ENCODE results near the gene KCNH1.

KCNH1 gene

DNA sequence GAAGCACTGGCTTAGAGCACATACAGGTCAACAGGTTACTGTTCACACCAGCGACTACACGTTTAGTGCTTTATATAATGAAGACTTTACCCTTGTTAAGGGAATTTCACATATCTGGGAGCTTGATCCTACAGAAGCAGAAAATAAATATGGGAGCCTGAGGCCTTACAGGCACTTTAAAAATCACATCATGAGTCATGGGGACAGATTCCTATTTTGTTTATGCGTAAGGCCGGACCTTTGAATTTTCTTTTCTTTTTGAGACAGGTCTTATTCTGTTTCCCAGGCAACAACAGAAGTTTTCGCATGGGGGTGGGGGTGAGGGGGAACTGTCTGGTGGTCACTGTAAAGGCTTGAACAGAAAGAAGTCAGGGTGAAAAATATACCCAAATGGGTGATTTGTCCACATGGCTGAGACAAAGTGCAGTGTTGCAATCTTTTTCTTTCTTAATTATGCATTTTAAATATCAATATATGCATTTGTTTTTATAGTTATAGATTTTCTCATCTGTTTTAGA, 276.7 kb downstream of the KCNH1 start:
- no peak for DNase-seq (ENCODE audit: low read depth)

GRCh38 chr1:210855440-210855839, 278.5 kb downstream of the KCNH1 start:
- DNase-seq (ENCODE audit: low read depth) = no peak

GRCh38 chr1:210853276-210853675, 280.7 kb downstream of the KCNH1 start:
- DNase-seq (ENCODE audit: low read depth) = no peak

DNA sequence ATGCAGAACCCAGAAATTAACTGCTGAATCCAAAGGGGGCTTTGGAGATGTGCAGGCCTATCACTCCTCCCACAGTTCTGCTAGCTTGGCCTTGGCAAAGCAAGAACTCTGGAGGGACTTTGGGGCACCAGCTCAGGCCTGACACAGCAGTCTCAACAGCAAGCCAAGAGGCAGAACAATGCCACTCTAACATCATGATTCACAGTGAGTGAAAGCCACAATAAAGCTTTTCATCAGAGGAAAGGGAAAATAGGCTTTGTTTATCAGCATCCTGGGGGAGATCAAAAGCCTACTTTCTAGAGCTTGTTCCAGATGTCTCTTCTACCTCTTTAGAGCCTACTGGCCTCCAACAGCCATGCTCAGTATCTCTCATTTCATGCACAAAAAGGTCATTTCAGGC, 283.4 kb downstream of the KCNH1 start:
- no peak for DNase-seq (ENCODE audit: low read depth)

DNA sequence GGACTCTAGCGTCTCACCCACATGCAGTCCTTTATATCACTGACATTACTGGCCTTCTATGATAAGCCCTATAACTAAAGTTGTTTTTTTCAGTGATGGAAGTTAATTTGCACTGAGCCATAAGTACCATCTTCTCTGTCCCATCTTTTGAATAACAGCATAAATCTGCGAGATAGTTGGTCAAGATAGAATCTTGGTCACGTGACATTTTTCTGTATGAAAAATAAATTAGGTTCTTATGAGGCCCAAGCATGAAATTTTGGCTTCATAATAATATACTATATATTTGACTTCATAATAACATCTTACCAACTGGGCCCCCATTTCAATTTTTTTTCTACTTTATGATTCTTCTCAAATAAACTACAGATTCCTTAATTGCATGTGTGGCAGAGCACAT, 285.5 kb downstream of the KCNH1 start:
- no peak for DNase-seq (ENCODE audit: low read depth)

- no peak for DNase-seq (ENCODE audit: low read depth)
Observed at GRCh38 chr1:210841926-210842625, 291.9 kb downstream of the KCNH1 start.

DNA sequence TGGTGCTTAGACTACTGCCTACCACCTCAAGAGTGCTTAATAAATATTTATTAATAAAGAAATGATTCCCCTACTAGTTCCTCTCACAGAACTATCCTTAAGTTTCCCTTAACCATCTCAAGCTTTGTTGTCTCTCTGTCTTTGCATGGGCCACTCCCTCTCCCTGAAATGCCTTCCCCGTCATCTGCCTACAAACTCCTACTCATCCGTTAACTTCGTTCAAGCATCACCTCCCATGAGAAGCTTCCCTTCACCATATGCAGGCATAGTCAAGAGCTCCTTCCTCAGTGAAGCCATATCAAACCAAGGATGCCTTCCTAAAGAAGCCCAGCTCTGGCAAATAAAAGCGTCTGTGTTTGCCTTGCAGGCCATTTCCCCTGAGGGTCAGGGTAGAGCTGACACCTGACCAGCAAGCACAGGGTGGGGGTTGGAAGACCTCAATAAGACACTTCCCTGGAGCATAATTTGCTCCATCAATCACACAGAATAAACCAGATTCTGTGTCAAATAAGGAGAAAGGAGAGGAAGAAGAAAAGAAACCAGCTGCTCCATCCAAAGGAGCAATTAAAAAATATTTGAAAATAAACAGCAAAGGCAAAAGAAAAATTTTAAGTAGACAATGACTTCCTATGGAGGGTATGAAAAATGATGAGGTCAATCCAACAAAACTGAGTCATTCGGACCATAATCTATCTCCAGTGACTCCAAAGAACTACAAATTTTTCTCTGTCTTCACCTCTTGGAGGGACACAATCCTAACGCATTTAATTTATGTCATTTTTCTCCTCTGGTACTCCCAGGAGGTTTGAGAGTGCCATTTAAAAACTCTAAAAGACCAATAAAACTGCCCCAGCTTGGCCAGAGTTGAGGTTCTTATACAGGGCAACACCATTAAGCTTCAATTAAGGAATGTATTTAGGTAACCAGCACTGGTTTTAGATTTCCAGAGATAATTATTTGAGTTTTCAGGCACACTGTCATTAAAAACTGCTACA, 303.6 kb downstream of the KCNH1 start:
- no peak for DNase-seq (ENCODE audit: low read depth)

GRCh38 chr1:210828996-210829596, 304.9 kb downstream of the KCNH1 start:
- DNase-seq (ENCODE audit: low read depth) = no peak

- DNase-seq (ENCODE audit: low read depth) = no peak
Observed at GRCh38 chr1:210827481-210827880, 306.5 kb downstream of the KCNH1 start.

DNA sequence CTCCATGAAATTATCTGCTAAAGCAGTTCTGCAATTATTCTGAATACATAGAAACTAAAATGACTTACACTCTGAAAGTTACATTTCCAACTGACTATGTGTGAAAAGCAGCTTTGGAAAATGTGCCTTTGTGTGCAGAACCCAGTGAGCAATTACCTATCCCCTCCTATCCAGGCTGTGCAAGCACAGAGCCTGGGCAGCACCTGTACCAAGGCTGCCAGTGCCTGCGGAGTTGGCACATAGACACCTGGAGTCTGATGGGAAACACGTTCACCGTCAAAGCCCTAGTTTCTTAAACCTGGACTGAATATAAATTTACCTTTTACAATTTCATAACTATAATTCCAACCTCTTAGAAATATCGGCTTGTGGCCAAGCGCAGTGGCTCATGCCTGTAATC, 307.3 kb downstream of the KCNH1 start:
- no peak for DNase-seq (ENCODE audit: low read depth)

DNA sequence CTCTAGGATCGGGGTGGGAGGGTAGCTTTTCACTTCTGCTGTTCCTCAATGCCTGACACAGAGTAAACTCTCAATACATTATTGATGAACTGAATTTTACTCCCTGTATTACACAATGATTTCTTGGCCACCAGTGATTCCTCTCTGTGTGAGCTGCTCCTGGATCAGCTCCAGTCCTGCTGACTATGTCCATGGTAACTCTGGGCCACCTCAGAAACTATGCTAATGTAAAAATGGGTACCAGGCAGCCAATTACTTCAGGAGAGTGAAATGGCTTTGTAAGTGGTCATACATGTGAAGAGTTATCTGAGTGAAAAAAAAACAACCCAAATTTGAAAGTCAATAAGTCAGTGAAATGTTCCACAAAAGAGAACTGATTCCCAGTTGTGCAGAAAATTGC, 311.0 kb downstream of the KCNH1 start:
- no peak for DNase-seq (ENCODE audit: low read depth)

- DNase-seq (ENCODE audit: low read depth) = no peak
Observed at GRCh38 chr1:210822241-210822640, 311.7 kb downstream of the KCNH1 start.

DNA sequence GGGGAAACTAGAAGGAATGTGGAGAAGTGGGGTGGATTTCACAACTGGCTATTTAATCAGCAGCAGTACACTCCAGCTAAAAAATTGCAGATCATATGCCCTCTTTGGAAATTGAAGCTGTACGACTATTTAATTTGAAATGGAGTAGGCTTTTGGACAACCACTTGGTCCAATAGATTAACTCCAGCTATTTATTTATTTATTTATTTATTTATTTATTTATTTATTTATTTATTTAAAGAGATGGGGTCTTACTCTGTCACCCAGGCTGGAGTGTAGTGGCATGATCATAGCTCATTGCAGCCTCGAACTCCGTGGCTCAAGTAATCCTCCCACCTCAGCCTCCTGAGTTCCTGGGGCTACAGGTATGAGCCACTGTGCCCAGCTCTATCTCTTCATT, 312.3 kb downstream of the KCNH1 start:
- DNase-seq (ENCODE audit: low read depth) = no peak

- no peak for DNase-seq (ENCODE audit: low read depth)
Observed at GRCh38 chr1:210819266-210819665, 314.7 kb downstream of the KCNH1 start.

DNA sequence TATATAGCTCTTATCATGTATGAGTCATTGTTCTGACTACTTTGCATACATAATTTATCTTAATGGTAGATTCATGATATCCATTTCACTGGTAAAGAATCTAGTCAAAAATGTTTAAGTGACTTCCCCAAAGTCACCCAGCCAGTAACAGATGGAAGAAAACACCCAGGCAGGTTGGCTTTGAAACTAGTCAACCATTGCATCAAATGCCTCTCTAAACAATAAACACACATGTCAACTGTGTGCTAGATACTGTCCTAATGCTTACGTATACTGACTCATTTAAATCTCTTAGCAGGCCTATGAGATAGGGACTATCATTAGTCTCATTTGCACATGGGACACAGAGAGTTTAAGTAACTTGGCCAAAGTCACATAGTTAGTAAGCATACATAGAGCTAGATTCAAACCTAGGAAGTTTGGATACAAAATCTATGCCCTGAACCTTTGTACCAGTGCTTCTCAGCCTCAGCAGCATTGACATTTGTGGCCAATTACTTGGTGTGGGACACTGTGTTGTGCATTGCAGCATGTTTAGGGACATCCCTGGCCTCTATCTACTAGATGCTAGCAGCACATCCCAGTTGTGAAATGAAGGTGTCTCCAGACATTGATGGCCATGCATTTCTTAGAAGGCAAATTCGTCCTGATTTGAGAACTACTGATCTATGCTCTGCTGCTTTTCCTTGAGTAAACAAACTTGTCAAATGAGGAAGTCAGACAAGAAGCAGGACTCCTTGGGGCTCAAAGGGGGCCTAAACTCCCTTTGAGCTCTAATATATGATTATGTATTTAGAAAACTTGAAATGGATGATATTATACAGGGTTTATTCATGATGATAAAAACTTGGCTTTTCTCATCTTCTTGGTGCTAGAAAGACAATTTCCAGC, 316.3 kb downstream of the KCNH1 start:
- DNase-seq (ENCODE audit: low read depth) = no peak

- no peak for DNase-seq (ENCODE audit: low read depth)
Observed at GRCh38 chr1:210815641-210816550, 318.1 kb downstream of the KCNH1 start.

DNA sequence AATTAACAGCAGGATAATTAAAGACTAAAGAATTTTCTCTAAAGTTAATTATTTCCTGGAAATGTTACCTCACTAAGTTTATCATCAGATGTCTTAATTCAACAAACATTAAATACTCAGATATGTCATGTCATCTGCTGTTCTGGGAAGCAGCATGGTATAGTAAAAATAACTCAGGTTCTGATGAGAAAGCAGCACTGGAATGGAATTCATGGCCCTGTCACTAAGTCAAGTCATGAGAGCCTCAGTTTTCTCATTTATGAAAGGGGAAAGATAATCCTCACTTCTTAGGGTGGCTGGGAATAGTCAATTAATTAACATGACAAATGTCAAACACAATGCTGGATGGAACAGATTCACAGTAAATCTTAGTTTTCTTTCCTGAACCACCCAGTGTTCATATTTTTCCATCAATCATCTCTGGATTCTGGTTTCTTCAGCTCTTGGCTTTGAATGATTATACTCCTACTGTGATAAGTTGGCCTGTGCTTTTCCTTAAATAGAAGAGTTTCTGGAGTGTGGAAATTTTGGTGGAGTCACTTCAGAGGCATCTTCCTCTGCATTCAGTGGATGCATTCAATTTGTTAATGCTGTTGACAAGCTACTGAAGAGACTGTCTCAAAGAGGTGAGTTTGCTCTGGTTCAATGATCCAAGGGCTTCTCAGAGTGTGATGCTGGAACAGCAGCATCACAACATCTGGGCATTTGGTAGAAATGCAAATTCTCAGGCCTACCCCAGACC, 319.4 kb downstream of the KCNH1 start:
- no peak for DNase-seq (ENCODE audit: low read depth)

DNA sequence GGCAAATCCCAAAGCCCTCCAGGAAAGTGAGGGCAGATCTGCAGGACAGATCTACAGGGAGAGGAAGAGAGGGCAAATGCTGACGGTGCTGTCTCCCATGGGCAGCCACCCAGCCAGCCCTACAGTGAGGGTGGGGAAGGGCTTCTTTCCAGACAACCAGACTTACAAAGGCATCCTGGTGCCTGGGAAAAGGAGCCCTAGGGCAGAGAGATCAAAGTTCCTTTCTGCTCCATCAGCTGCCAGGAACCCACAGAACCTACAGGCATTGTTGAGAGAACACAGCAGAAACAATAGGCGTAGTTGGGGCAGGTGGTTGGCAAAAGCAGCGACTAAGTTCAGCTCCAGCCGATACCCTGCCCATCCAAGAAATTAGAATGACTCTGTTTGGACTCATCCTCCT, 332.4 kb downstream of the KCNH1 start:
- DNase-seq (ENCODE audit: low read depth) = no peak

- no peak for DNase-seq (ENCODE audit: low read depth)
Observed at GRCh38 chr1:210800756-210801155, 333.2 kb downstream of the KCNH1 start.

DNA sequence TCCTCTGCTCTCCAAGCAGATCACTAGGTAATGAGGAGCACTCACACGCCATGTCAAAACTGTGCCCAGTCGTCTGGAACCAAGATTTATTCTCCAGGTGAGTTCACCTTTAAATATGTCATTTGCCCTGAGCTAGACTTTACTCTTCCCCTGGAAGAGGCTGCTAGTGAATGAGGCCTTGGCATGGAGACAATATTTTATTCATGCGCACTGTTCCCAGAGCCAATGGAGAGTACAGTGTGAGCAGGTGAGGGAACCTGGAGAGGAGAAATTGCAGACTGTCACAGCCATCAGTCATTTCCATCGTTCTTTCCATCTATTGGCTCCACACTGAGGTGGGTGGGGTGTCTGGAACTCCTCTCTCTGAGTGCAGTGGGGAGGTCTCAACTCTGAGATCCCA, 333.6 kb downstream of the KCNH1 start:
- no peak for DNase-seq (ENCODE audit: low read depth)

All from stimulated activated CD8-positive, alpha-beta memory T cell treated with anti-CD3 and anti-CD28 coated beads, Interleukin-12 subunit alpha, Interleukin-12 subunit beta, amount 100 ng/mL, for 4 hours (primary cell).